Urinary bladder (tissue), 4 donors: ENCODE results near the gene CETP. TPM values are rescaled to one million over a fixed set of nuclear protein-coding genes. Genes with fewer than 3 reads are reported as not detected.
"Not testable (repeated sequence)": the region's sequence is repeated elsewhere in the genome, so short reads cannot be mapped to it uniquely, and the experiment has no call there.

Experiments used
- DNase-seq: peaks from one replicate; pipeline ENCODE4 v3.0.0-alpha.2; 2015; ENCODE audit errors: extremely low spot score
- H3K27ac ChIP-seq: one replicate; pipeline ENCODE4 v1.5.1; 2013; ENCODE audit warnings: low read depth, mild to moderate bottlenecking, moderate library complexity
- H3K36me3 ChIP-seq: one replicate; pipeline ENCODE4 v1.6.1; 2013; ENCODE audit warnings: mild to moderate bottlenecking, moderate library complexity; ENCODE audit not compliant: insufficient read depth
- H3K4me1 ChIP-seq: one replicate; pipeline ENCODE4 v1.6.1; 2013; ENCODE audit warnings: mild to moderate bottlenecking, moderate library complexity; ENCODE audit not compliant: insufficient read depth
- H3K4me3 ChIP-seq: one replicate; pipeline ENCODE4 v1.5.1; 2013; ENCODE audit warnings: low read depth, low read length
- WGBS: extraction: QIAGEN DNeasy Blood & Tissue Kit; methylation state at CpG from one replicate; pipeline ENCODE4 v1.1.7; 2013; 5-methylcytosine and 5-hydroxymethylcytosine counted together
- polyA plus RNA-seq: library from polyadenylated mRNA; stranded (reverse); fragments of 200-250 nt; gene quantifications from one replicate; pipeline ENCODE4 v1.2.3, GENCODE V29; 2013
- total RNA-seq: library from RNA; depleted of rRNA; stranded (reverse); fragments of >200 nt; gene quantifications from one replicate; pipeline ENCODE4 v1.2.3, GENCODE V29; 2014
- donor health status: healthy with polysubstance abuse.
- donor health status: healthy.

Gene CETP
- total and polyA plus RNA-seq, 2 donors = 0.25 to 1.6 TPM

DNA sequence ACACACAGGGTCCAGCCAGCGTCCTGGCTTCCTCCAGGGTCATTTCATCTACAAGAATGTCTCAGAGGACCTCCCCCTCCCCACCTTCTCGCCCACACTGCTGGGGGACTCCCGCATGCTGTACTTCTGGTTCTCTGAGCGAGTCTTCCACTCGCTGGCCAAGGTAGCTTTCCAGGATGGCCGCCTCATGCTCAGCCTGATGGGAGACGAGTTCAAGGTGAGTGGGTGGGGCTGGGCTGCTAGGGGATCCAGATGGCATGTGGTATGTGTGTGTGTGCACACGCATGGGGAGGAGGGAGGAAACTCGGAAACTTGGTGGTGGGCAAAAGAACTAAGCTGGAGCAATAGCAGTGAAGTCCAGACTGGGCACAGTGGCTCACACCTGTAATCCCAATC is 11.5 kb downstream of the CETP start:
- WGBS = 85% methylated on average over 9 of the region's 9 CpGs
- Histone ChIP-seq H3K4me3 (no peak overlapping the region), H3K4me1 (no peaks in the 10 kb centered on the region), H3K27ac (no peak overlapping the region), H3K36me3 (no peaks in the 10 kb centered on the region)
- DNase-seq = no peak

GRCh38 chr16:56973899-56974298 is 12.1 kb downstream of the CETP start:
- not testable (repeated sequence) for H3K4me1 ChIP-seq, H3K36me3 ChIP-seq, DNase-seq, H3K27ac ChIP-seq, H3K4me3 ChIP-seq
- 82% methylated on average over 7 of the region's 7 CpGs for WGBS

- 87% methylated on average over 9 of the region's 9 CpGs for WGBS
- Histone ChIP-seq H3K27ac (no peak overlapping the region), H3K4me1 (no peaks in the 10 kb centered on the region), H3K4me3 (no peak overlapping the region), H3K36me3 (no peaks in the 10 kb centered on the region)
- no peak for DNase-seq
These were observed 13.0 kb downstream of the CETP start for GRCh38 chr16:56974549-56975300.

- no peaks in the 10 kb centered on the region for H3K4me1 ChIP-seq
These were observed 14.0 kb downstream of the CETP start for GRCh38 chr16:56975714-56976113.

GRCh38 chr16:56977216-56977615 is 15.5 kb downstream of the CETP start:
- no peaks in the 10 kb centered on the region for H3K4me1 ChIP-seq
- H3K27ac ChIP-seq = no peak overlapping the region
- DNase-seq = no peak
- no peaks in the 10 kb centered on the region for H3K36me3 ChIP-seq
- 77% methylated on average over 6 of the region's 6 CpGs for WGBS
- H3K4me3 ChIP-seq = no peak overlapping the region

More at GRCh38 chr16:56975714-56976113, 14.0 kb downstream of the CETP start:
- 92% methylated on average over 10 of the region's 10 CpGs for WGBS
- Histone ChIP-seq H3K36me3 (no peaks in the 10 kb centered on the region), H3K4me3 (no peak overlapping the region), H3K27ac (no peak overlapping the region)
- DNase-seq = no peak

- 91% methylated on average over 11 of the region's 11 CpGs for WGBS
- Histone ChIP-seq H3K36me3 (no peaks in the 10 kb centered on the region), H3K4me1 (no peaks in the 10 kb centered on the region), H3K4me3 (no peak overlapping the region), H3K27ac (no peak overlapping the region)
- no peak for DNase-seq
These were observed 16.2 kb downstream of the CETP start for GRCh38 chr16:56977823-56978430.

DNA sequence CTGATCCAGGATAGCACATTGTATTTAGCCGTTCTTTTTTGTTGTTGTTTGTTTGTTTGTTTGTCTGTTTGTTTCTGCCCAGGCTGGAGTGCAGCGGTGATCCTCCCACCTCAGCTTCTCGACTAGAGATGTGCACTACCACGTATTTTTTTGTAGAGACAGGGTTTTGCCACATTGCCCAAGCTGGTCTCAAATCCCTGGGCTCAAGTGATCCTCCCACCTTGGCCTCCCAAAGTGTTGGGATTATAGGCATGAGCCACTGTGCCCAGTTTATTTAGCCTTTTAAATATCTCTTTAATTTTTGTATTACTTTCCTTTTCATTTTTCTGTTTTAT is 18.4 kb downstream of the CETP start:
- Histone ChIP-seq H3K4me1 (no peaks in the 10 kb centered on the region), H3K27ac (no peak overlapping the region), H3K4me3 (no peak overlapping the region), H3K36me3 (no peaks in the 10 kb centered on the region)
- no peak for DNase-seq
- 94% methylated on average over 4 of the region's 4 CpGs for WGBS

DNA sequence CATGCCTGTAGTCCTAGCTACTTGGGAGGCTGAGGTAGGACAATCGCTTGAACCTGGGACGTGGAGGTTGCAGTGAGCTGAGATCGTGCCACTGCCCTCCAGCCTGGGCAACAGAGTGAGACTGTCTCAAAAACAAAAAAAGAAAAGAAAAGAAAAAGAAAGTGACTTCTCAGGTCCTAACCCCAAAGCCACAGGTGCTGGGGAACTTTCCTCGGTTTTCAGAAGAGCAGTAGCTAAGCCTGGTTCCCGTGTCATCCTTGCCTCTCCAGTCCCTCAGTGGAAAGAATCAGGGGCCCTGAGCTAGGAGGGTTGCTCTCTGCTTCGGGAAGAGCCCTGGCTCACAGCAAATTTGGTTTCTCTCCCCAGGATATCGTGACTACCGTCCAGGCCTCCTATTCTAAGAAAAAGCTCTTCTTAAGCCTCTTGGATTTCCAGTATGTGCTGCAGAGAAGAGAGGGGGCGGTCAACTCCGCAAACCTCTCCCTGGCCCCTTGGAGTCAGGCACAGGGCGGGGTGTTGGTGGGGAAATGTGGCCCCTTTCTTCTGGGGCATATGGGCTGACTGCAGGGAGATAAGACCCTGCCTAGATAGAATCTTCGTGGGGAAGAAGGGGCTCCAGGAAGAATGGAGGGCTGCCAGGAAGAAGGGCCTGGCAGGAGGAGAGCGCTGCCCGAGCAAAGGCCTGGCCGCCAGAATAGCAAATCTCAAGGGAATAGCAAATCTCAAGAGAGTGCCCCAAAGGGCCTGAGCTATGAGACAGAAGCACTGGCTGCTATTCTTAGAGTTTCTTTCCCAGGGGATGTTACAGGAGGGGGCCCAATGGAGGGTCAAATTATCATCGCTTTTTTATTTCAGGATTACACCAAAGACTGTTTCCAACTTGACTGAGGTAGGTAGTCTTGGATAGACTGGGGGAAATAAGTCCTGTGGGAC is 19.3 kb downstream of the CETP start:
- H3K27ac ChIP-seq = no peak overlapping the region
- H3K36me3 ChIP-seq = no peaks in the 10 kb centered on the region
- no peak overlapping the region for H3K4me3 ChIP-seq
- no peaks in the 10 kb centered on the region for H3K4me1 ChIP-seq
- no peak for DNase-seq
- 71% methylated on average over 16 of the region's 16 CpGs for WGBS

DNA sequence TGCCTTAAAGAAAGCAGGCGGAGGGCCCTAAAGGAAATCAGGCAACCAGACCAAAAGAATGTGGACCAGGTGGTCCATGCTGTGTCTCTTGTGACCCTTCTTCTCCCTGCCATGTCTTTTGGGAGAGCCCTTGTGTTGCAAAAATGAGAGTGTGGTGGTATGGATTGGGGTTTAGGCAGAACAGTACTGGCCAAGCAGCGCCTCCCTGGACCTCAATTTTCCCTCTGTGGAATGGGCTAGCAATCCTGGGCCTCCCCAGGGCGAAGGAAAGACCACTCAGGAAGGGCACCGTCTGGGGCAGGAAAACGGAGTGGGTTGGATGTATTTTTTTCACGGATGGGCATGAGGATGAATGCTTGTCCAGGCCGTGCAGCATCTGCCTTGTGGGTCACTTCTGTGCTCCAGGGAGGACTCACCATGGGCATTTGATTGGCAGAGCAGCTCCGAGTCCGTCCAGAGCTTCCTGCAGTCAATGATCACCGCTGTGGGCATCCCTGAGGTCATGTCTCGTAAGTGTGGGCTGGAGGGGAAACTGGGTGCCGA is 20.1 kb downstream of the CETP start:
- H3K4me3 ChIP-seq = no peak overlapping the region

GRCh38 chr16:56982695-56983094 is 20.9 kb downstream of the CETP start:
- H3K4me3 ChIP-seq = no peak overlapping the region
- H3K27ac ChIP-seq = no peak overlapping the region
- WGBS = 94% methylated on average over 2 of the region's 2 CpGs
- no peak for DNase-seq
- H3K36me3 ChIP-seq = no peaks in the 10 kb centered on the region
- no peaks in the 10 kb centered on the region for H3K4me1 ChIP-seq

More for the DNA sequence above, 20.1 kb downstream of the CETP start:
- Histone ChIP-seq H3K36me3 (no peaks in the 10 kb centered on the region), H3K4me1 (no peaks in the 10 kb centered on the region), H3K27ac (no peak overlapping the region)
- DNase-seq = no peak
- 87% methylated on average over 12 of the region's 12 CpGs for WGBS

GRCh38 chr16:56983211-56983751 is 21.5 kb downstream of the CETP start:
- Histone ChIP-seq H3K27ac (no peak overlapping the region), H3K4me3 (no peak overlapping the region), H3K4me1 (no peaks in the 10 kb centered on the region), H3K36me3 (no peaks in the 10 kb centered on the region)
- 73% methylated on average over 9 of the region's 9 CpGs for WGBS
- DNase-seq = no peak

DNA sequence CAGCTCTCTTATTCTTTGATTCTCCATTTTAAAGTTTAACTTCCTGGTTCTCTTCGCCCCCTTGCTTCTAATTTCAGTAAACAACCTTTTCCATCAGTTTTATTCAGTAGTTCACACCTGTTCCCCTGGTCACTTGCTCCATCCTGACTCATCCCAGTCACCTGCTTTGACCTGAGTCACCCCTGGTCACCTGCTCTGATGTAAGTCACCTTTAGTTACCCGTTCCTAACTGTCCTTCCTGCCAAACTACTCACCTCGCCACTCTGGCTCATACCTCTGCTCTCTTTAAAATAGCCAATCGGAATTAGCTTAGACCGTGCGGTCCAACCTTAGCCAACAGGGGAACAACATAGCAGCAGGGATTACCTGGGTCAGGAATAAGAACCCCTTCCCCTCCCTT is 22.9 kb downstream of the CETP start:
- Histone ChIP-seq H3K4me1 (no peaks in the 10 kb centered on the region), H3K4me3 (no peak overlapping the region), H3K36me3 (no peaks in the 10 kb centered on the region), H3K27ac (no peak overlapping the region)
- WGBS = 93% methylated on average over 6 of the region's 6 CpGs
- DNase-seq = no peak

DNA sequence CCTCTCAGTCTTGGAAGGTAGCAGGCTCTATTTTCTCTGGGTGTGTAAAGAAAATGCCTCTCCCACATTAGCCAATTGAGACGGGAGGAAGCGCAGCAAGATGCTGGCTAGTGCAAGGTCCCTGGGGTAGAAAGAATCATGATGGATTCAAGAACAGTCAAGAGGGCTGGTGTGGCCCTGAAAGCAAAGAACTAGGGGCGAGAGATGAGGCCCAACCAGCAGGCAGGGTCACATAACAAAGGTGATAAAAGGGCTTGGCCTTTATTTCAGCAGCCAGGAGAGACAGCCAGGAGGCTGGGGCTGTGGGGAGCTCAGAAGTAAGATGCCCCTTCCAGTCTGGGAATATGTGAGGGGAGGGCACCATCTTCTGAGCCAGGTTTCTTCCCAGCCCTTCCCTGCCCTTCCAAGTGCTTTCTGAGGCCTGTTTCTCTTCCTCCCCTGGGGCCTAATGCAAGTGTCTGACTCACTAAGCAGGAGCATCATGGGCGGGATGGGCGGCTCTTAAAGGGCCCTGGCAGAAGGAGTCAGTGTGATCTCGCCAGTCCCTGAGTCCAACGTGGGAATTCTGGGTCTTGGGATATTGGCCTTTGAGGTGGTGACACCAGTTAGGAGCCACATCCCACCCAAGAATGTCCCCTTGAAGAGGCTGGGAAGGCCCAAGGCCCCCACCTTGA is 23.7 kb downstream of the CETP start:
- no peak overlapping the region for H3K27ac ChIP-seq
- no peaks in the 10 kb centered on the region for H3K36me3 ChIP-seq
- no peak for DNase-seq
- 56% methylated on average over 7 of the region's 7 CpGs for WGBS
- no peak overlapping the region for H3K4me3 ChIP-seq
- no peaks in the 10 kb centered on the region for H3K4me1 ChIP-seq
